Stimulated activated CD4-positive, alpha-beta T cell treated with anti-CD3 and anti-CD28 coated beads, Interleukin-1b, Interleukin-23, amount 100 ng/mL, for 24 hours (primary cell): ENCODE measurements around the gene LGALS9C.
"Not testable (repeated sequence)": the region's sequence is repeated elsewhere in the genome, so short reads cannot be mapped to it uniquely, and the experiment has no call there.

Source experiments
- DNase-seq, 4 experiments: peaks; one replicate each; pipeline ENCODE4 v3.0.0-alpha.2; 2020; ENCODE audit warnings: low read depth in 4 of 4, low spot score in 1 of 4

The LGALS9C gene

DNA sequence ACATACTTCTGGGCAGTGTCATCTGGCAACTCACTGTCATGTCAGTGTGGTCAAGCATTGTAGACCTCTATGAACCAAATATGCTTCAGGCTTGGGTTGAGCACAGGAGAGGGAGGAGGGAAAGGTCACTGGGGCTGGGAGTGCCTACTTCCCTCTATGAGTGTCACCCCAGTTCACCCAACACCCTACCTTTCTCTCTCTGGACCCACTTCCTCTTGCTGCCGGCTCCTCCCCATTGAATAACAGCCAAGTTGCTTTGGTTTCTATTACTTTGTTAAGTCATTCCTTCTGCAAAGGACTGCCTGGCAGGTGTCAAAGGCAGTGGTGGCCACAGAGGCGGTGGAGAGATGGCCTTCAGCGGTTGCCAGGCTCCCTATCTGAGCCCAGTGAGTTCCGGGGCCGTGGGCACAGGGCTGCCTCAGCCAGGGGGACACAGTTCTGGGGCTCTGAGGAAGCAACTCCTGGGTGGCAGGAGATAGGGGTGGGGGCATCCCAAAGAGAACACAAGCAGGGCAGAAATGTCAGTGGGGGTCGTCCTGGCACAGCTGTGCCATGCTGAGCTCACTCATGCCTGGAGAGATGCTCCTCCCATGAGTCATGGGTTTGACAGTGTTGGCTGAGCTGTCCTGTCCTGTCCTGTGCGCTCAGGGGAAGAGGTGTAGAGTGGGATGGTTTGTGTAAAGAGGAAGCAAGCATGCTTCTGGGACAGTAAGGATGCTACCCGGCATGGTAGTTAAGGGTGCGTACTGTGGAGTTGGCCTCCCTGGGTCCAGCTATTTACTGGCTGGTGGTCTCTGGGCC is at the start of gene LGALS9C:
TSS of gene LGALS9C (plus strand) at position 282 of the 801 bp plus-strand sequence. CDS start at position 348, 66 bp downstream.
- not testable (repeated sequence) for DNase-seq

DNA sequence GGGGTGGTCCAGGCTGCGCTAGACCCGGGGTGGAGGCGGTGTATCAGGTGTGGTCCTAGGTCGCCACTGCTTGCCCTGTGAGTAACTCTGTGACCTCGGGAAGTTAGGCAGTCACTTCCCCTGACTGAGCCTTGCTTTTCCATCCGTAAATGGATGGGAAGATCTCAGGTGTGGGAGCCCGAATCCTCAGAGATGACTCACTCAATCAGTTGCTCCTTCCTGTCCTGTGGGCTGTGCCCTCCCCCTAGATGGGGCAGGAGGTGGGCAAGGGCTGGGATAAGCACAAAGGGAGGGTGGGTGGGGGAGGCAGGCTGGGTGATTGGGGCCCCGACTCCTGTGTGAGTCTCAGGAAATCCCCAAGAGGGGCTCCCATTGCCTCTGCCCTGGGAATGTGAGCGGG is 44.4 kb upstream of the LGALS9C start:
- not testable (repeated sequence) for DNase-seq

DNA sequence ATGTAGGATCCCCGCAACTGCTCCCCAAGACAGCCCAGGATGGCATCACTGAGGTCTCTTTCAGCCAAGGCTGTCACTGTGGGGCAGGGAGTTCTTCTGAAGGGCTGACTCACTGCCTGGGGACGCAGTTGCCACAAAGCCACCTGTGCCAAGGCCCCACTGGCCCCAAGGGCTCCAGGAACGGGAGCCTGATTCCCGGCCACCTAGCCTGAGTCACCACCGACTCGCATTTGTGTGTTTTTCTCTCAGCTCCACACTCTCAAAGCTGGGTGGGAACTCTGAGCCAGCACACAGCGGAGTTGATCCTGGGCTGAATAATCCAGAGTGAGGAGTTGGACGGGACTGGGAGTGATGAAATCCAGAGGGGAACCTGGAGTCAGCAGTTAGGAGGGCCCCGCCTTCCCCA is 37.1 kb upstream of the LGALS9C start:
- not testable (repeated sequence) for DNase-seq

DNA sequence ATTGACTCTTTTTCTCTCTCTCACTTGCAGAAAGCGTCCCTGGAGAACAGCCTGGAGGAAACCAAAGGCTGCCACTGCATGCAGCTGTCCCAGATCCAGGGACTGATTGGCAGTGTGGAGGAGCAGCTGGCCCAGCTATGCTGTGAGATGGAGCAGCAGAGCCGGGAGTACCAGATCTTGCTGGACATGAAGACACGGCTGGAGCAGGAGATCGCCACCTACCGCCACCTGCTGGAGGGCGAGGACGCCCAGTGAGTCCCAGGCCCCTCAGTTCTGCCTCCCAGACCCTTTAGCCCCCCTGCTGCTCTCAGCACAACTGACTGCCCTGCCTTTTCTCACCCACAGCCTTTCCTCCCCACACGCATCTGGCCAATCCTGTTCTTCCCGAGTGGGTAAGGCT is 34.5 kb upstream of the LGALS9C start:
- DNase-seq, result peak in 3 of 4 experiments; percentile 1 to 38 (median 9)

DNA sequence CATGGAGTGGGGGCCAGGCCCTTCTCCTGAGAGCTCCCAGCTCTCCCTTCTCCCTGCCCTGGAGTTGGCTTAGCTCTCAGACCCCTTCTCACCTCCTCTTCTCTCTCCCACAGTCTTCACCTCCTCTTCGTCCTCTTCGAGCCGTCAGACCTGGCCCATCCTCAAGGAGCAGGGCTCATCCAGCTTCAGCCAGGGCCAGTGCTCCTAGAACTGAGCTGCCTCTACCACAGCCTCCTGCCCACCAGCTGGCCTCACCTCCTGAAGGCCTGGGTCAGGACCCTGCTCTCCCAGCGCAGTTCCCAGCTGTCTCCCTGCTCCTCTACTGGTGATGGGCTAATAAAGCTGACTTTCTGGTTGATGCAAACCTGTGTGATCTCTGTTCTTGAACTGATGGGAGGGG is 34.1 kb upstream of the LGALS9C start:
- DNase-seq, result not testable (repeated sequence)

DNA sequence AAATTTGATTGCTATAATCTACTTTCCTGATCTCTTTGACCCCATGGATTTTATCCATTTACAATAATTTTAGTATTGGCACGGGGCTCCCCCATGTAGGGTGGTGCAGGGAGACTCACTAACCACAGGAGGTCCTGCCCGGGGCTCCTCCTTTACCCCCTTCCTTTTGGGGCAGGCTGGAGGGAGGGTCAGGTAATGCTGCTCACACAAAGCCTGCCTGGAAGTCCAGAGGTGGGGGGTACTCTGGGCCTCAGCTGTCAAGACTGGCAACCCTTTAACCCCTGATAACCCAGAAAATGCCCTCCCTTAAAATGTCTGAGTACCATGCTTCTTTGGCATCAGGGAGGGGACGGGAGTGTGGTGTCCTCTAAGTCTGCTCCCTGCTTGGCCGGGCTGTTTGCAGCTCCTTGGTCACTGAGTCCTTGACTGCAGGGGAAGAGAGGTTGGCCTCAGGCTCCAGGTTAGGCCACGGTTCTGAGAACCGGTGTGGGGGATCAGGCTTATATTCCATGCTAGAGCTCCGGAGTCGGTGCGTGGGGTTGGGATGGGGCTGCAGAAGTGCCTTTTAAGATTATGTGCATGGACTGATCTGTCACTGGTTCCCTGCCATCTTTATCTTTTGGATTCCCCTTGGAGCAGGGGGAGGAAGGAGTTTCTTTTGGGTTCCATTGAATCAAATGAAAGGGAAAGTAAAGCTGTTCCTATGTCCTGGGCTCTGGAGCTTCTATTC is 28.9 kb upstream of the LGALS9C start:
- DNase-seq, result not testable (repeated sequence)

DNA sequence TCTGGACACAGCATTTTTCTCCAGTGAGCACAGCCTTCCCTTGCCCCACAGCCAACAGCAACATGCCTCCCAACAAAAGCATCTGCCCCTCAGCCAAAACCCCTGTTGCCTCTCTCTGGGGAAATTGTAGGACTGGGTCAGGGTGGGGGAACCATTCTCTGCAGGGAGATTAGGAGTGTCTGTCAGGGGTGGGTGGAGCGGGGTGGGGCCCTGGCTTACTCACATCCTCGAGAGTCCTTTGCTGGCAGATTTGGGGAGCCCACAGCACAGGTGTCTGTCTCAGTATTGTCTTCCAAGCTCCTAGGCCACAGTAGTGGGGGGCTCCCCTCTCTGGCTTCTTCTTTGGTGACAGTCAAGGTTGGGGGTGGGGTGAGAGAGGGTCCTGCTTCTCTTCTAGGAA is 28.3 kb upstream of the LGALS9C start:
- not testable (repeated sequence) for DNase-seq

DNA sequence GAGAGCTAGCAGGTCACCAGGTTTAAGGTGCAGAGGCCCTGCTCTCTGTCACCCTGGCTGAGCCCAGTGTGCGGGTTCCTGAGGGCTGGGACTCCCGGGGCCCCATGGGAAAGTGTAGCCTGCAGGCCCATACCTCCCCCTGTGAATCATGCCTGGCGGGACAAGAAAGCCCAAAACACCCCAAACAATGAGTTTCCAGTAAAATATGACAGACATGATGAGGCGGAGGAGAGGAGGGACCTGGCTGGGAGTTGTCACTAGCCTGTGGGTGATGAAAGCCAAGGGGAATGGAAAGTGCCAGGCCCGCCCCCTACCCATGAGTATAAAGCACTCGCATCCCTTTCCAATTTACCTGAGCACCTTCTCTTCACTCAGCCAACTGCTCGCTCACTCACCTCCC is 26.8 kb upstream of the LGALS9C start:
- DNase-seq, result not testable (repeated sequence)

DNA sequence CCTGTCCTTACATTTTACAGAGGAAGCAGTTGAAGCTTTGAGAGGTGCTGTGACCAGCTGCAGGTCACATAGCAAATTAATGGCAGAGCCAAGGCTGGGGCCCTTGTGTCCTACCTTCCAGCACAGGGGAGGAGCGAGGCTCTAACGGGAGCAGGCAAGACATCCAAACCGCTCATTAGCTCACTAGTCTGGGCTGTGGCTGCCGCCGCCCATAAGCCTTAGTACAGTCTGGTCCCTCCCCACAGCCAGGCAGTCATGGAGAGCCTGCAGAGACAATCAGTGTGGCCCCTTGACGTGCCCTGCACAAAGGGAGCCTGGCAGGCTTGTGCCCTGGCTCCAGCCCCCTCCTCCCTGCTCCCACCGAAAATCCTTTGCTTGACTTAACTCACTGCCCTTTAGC is 25.6 kb upstream of the LGALS9C start:
- not testable (repeated sequence) for DNase-seq

DNA sequence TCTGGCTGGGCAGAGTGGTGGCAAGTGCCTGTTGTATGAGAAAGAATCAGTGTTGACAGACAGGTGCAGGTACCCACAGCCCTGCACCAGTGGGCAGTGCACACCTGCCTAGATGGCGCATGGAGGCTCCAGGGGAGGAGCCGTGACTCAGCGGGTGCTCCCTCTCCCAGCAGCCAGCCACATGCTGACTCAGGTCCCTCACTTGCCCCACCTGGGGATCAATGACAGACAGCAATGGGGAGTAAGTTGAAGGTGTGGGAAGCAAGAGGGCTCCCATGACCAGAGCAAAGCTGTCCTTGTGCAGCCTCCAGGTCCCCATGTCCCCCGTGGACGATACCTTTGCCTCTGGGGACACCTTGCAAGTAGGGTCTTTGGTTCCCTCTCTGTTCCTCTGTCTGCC is 24.6 kb upstream of the LGALS9C start:
- not testable (repeated sequence) for DNase-seq

DNA sequence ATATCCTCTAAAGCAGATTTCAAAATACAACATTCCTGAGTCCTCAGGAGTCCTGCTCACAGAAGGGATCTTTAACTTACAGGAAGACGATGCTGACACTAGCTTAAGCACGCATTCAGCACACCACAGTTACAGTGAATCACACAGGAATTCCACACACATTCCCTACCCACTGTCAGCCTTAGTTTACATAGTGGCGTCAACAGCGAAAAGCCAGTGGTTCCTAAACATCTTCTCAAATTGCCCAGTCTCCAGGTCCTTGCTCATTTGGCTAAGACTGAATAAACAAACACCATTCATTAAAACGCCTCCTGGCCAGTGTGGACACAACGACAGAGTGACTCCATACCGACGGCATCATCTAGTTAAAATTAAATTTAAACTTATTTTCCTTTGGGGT is 17.6 kb upstream of the LGALS9C start:
- not testable (repeated sequence) for DNase-seq

GRCh38 chr17:18463831-18464502 is 12.6 kb upstream of the LGALS9C start:
- DNase-seq, result not testable (repeated sequence)

DNA sequence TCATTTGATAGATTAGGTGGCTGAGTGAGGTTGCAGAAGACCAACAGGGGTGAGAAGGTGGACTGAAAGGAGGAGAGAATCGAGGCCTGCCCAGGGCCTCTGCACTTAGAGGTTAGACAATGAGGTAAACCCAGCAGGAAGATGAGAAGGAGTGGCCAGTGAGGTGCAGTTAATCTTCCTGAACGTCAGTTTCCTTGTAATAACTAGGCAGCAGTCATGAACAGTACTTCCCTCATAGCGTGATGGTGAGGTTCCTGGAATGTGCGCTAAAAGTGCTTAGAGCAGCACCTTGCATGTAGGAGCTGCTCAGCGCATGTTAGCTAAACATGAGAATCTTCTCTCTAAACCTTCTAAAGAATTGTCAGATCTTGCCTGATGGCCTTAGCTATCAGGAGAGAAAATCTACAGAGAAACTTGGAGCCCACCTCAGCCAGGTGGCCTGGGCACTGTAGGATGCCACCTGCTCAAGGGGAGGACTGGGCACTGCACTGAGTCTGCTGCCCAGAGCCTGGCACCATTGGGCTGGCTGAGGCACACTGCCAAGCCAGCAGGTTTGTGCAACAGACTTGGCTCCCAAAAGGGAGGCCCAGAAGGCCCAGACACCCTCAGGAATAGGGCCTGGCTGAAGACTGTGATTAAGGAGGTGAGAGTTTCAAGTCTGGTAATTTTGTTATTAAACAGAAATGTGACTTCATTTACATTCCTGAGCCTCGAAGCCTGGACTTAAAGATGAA is 10.2 kb upstream of the LGALS9C start:
- DNase-seq, result not testable (repeated sequence)

GRCh38 chr17:18467001-18467400 is 9.6 kb upstream of the LGALS9C start:
- DNase-seq, result not testable (repeated sequence)

DNA sequence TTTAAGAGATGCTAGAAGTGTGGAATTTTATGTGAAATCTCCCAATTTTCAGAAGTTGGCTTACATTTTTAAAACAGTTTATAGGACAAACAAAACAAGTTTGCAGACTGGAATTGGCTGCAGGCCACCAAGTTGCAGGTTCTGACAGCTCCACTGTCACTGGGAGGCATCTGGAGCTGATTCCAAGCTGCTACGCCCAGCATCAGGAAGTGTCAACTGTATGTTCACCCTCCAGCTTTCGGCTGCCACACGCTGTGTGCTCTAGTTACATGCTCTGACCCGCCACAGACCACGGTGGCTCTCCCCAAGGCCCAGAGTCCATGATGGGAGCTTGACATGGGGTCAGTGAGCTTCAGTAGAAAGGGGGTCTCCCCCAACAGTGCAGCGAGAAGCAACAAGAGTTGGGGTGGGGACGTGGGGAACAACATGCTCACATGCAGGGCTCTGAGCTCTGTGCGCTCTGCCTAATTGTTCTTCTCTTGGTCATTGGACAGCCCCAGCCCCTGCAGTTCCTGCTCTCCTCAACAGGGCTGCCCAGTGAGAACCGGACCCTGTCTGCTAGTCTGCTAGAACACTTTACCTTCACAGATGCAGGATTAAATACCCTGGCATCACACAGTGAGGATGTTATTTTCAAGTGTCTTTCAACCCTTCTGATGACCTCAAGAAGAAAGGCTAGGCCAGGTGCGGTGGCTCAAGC is 8.0 kb upstream of the LGALS9C start:
- not testable (repeated sequence) for DNase-seq

- not testable (repeated sequence) for DNase-seq
Observed at GRCh38 chr17:18469837-18470236, 6.8 kb upstream of the LGALS9C start.

DNA sequence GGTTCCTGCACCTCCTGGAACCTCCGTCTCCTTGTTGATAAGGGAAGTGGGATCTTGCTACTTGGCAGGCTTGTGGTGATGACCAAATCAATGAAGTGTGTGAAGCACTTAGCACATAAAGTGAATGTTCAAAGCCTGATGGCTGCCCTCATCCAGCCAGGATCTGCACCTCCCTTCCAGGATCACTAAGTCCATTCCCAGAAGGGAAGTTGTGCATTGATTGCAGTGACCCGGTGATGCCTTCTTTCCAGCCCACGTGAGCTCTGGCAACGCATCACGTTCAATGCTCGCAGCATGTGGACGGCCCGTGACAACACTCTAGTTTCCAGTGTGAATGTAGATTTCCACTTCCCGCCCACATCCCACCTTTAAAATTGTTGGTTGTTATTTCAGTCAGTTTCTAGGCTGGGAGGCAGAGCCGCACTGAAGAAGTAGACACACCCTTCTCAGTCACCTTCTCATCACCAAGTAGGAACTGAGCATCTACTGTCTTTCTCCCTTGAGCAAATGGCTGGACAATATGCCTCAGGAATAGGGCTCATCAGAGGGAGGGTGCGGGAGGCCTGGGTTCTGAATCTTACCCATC is 6.2 kb upstream of the LGALS9C start:
- DNase-seq, result not testable (repeated sequence)

DNA sequence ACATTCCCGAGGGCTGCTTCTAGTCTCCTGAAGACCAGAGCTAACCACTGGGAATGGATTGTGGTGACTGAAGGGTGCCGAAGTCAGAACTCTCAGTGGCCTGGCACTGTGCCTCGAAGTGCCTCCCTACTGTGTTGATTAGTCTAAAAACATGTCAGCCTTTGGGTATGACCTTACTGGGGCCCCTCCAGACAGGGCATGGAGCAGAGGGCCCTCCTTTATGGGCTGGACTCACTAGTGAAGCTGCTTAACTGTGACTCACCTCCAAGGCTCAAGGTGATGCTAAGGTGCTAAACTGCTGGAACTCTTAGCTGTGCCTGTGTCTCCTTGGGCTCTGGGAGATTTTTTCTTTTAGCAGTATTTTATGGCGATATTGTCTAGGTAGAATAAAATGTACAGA is 2.6 kb upstream of the LGALS9C start:
- not testable (repeated sequence) for DNase-seq

DNA sequence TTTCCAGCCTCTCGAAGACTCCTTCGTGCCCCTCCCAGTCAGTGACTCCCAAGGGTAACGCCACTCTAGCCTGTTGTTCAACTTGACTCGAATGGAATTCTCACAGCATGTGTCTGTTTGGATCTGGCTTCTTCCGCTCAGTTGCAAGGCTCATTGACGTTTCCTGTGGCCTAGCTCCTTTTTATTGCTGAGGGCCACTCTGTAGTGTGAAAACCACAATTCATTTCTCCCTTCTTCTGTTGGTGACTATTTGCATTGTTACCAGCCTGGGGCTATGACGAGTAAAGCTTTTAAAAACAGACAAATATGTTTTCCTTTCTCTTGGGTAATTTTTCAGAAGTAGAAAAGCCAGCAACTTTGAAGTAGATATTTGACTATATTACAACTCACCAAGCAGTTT is 1.8 kb upstream of the LGALS9C start:
- DNase-seq, result not testable (repeated sequence)

- not testable (repeated sequence) for DNase-seq
Observed at GRCh38 chr17:18477367-18477766, 778 bp downstream of the LGALS9C start.
